HCT116 (cell line): ENCODE results near the gene EEPD1. TPM values are rescaled to one million over a fixed set of nuclear protein-coding genes. Genes with fewer than 3 reads are reported as not detected.

Source experiments
- ATAC-seq: fragments of 200-7000 bp; cut with Tn5 transposase; 2 replicates; pipeline ENCODE4 v1.9.1; 2020; ENCODE audit warnings: mild to moderate bottlenecking, moderate library complexity
- BruUV-seq: library from RNA; stranded (reverse); fragments of 400-500 nt; replicated peaks from 2 replicates; lab custom pipeline; 2021; lab: Mats Ljungman, UMichigan
- CTCF ChIA-PET: fragments of 300-600 bp; sonication (Branson Sonifier 250); formaldehyde crosslinking; loops from one replicate; lab custom pipeline; 2021; ENCODE audit warnings: antibody characterized with exemption; lab: Charles Lee
- POLR2A ChIA-PET: fragments of 300-600, 350-600 bp; sonication (Branson Sonifier 250); formaldehyde crosslinking; loops from one replicate; lab custom pipeline; 2021; ENCODE audit warnings: antibody characterized with exemption; lab: Charles Lee
- RAD21 ChIA-PET, 2 experiments: fragments of 300-600 bp; sonication (Branson Sonifier 250); formaldehyde crosslinking; loops; one replicate each; lab custom pipeline; 2023; ENCODE audit warnings: low total read pairs in 2 of 2; ENCODE audit not compliant: uncharacterized antibody in 2 of 2, unreplicated experiment in 2 of 2, low non-redundant PET in 1 of 2; lab: Charles Lee
- DNase-seq: peaks from one replicate; pipeline ENCODE4 v3.0.0-alpha.2; 2010; ENCODE audit warnings: low read depth, low spot score
- H2AFZ ChIP-seq: fragments of 200-600 bp; shearing (Covaris generic), sonication (generic); 2 replicates; pipeline ENCODE4 v1.6.1; 2017; ENCODE audit warnings: low read depth, mixed run types, mixed read lengths, antibody characterized with exemption, low read length; ENCODE audit not compliant: poor library complexity, severe bottlenecking
- H3K27ac ChIP-seq: 2 replicates; pipeline ENCODE4 v1.5.1; 2012; ENCODE audit warnings: low read depth, low read length
- H3K27me3 ChIP-seq: fragments of 200-600 bp; sonication (generic); 2 replicates; pipeline ENCODE4 v1.6.1; 2016; ENCODE audit warnings: mixed run types, low read length, mixed read lengths; ENCODE audit not compliant: insufficient read depth
- H3K36me3 ChIP-seq, 2 experiments: fragments of 200-500 bp in 1 of 2; fragments of 200-600 bp in 1 of 2; sonication (Bioruptor generic) in 1 of 2; sonication (generic) in 1 of 2; 2 replicates each; pipeline versions ENCODE4 v1.5.1 to v1.6.1; 2014 to 2016; ENCODE audit warnings: low read length in 2 of 2, inconsistent platforms in 1 of 2, mixed read lengths in 1 of 2, mixed run types in 1 of 2; ENCODE audit not compliant: insufficient read depth in 2 of 2, control insufficient read depth in 1 of 2
- H3K4me1 ChIP-seq, 2 experiments: fragments of 200-600 bp in 1 of 2; sonication (generic) in 1 of 2; 2 replicates each; pipeline versions ENCODE4 v1.5.1 to v1.6.1; 2012 to 2017; ENCODE audit warnings: low read length in 2 of 2, inconsistent platforms in 1 of 2, mild to moderate bottlenecking in 1 of 2, mixed read lengths in 1 of 2, mixed run types in 1 of 2, moderate library complexity in 1 of 2; ENCODE audit not compliant: insufficient read depth in 2 of 2, control insufficient read depth in 1 of 2
- H3K4me2 ChIP-seq: fragments of 200-600 bp; sonication (generic); 2 replicates; pipeline ENCODE4 v1.6.1; 2017; ENCODE audit warnings: mixed run types, low read length, mixed read lengths
- H3K4me3 ChIP-seq, 2 experiments: fragments of 200-600 bp in 1 of 2; sonication (generic) in 1 of 2; replicated peaks in 1 of 2; 2 replicates each; pipeline ENCODE4 v1.5.1; 2011 to 2016; ENCODE audit warnings: low read length in 2 of 2, control low read depth in 1 of 2, low read depth in 1 of 2, mild to moderate bottlenecking in 1 of 2, mixed read lengths in 1 of 2, mixed run types in 1 of 2
- H3K79me2 ChIP-seq: fragments of 200-600 bp; sonication (generic); 2 replicates; pipeline ENCODE4 v1.6.1; 2017; ENCODE audit warnings: mild to moderate bottlenecking, mixed run types, low read length, moderate library complexity, mixed read lengths; ENCODE audit not compliant: insufficient read depth
- H3K9ac ChIP-seq: fragments of 200-600 bp; sonication (generic); 2 replicates; pipeline ENCODE4 v1.6.1; 2016; ENCODE audit warnings: low read length, mixed read lengths
- H3K9me2 ChIP-seq: fragments of 200-600 bp; sonication (generic), shearing (Covaris generic); 2 replicates; pipeline ENCODE4 v1.6.1; 2017; ENCODE audit warnings: mixed run types, mild to moderate bottlenecking, moderate library complexity; ENCODE audit not compliant: insufficient read depth
- H3K9me3 ChIP-seq, 2 experiments: fragments of 200-500 bp in 1 of 2; fragments of 200-600 bp in 1 of 2; sonication (Bioruptor generic) in 1 of 2; sonication (generic) in 1 of 2; 2 replicates each; pipeline ENCODE4 v1.6.1; 2014 to 2017; ENCODE audit warnings: low read length in 2 of 2, mixed read lengths in 2 of 2, inconsistent platforms in 1 of 2, low read depth in 1 of 2, mild to moderate bottlenecking in 1 of 2, mixed run types in 1 of 2, moderate library complexity in 1 of 2; ENCODE audit not compliant: control insufficient read depth in 1 of 2, insufficient read depth in 1 of 2
- H4K20me1 ChIP-seq: fragments of 200-600 bp; sonication (generic), shearing (Covaris generic); 2 replicates; pipeline ENCODE4 v1.6.1; 2017; ENCODE audit warnings: mixed run types, mild to moderate bottlenecking, moderate library complexity; ENCODE audit not compliant: insufficient read depth
- ATF3 ChIP-seq: IDR thresholded peaks from 2 replicates; pipeline ENCODE4 v1.6.1; 2012
- CBX3 ChIP-seq: IDR thresholded peaks from 2 replicates; pipeline ENCODE4 v1.6.1; 2012; ENCODE audit warnings: low read depth
- CEBPB ChIP-seq: IDR thresholded peaks from 2 replicates; pipeline ENCODE4 v1.6.1; 2012; ENCODE audit warnings: low read depth
- CTCF ChIP-seq, 3 experiments: fragments of 200-600 bp in 1 of 3; sonication (generic) in 1 of 3; IDR thresholded peaks in 2 of 3; conservative IDR thresholded peaks in 1 of 3; 2 replicates each; pipeline ENCODE4 v1.5.1; 2012 to 2017; ENCODE audit warnings: low read depth in 2 of 3, low read length in 2 of 3, antibody characterized with exemption in 1 of 3, borderline replicate concordance in 1 of 3, control low read depth in 1 of 3, mild to moderate bottlenecking in 1 of 3, mixed read lengths in 1 of 3, mixed run types in 1 of 3, moderate library complexity in 1 of 3; ENCODE audit not compliant: insufficient read depth in 1 of 3
- EGR1 ChIP-seq: IDR thresholded peaks from 2 replicates; pipeline ENCODE4 v1.6.1; 2012; ENCODE audit warnings: low read depth
- ELF1 ChIP-seq: IDR thresholded peaks from 2 replicates; pipeline ENCODE4 v1.6.1; 2012; ENCODE audit warnings: low read depth, borderline replicate concordance
- EZH2 ChIP-seq: fragments of 200-600 bp; sonication (generic); IDR thresholded peaks from 2 replicates; pipeline ENCODE4 v1.6.1; 2017; ENCODE audit warnings: antibody characterized with exemption, mixed run types
- FOSL1 ChIP-seq: IDR thresholded peaks from 2 replicates; pipeline ENCODE4 v1.6.1; 2012; ENCODE audit warnings: low read depth
- MAX ChIP-seq: IDR thresholded peaks from 2 replicates; pipeline ENCODE4 v1.6.1; 2012
- POLR2A ChIP-seq: IDR thresholded peaks from 2 replicates; pipeline ENCODE4 v1.7.0; 2011; ENCODE audit warnings: borderline replicate concordance; ENCODE audit not compliant: insufficient read depth, insufficient read length; ENCODE audit errors: extremely low read depth
- POLR2AphosphoS5 ChIP-seq: IDR thresholded peaks from 2 replicates; pipeline ENCODE4 v1.6.1; 2011; ENCODE audit warnings: mild to moderate bottlenecking, low read depth, low read length, moderate library complexity
- REST ChIP-seq: IDR thresholded peaks from 2 replicates; pipeline ENCODE4 v1.6.1; 2012; ENCODE audit warnings: low read depth
- SIN3A ChIP-seq: IDR thresholded peaks from 2 replicates; pipeline ENCODE4 v1.6.1; 2012; ENCODE audit warnings: low read depth
- SRF ChIP-seq: IDR thresholded peaks from 2 replicates; pipeline ENCODE4 v1.6.1; 2012; ENCODE audit warnings: low read depth
- TCF7L2 ChIP-seq: IDR thresholded peaks from 2 replicates; pipeline ENCODE4 v1.7.0; 2011; ENCODE audit warnings: borderline replicate concordance, inconsistent platforms; ENCODE audit not compliant: insufficient read depth, insufficient read length; ENCODE audit errors: extremely low read depth
- YY1 ChIP-seq: IDR thresholded peaks from 2 replicates; pipeline ENCODE4 v1.6.1; 2011; ENCODE audit warnings: low read length, low read depth, moderate library complexity, mild to moderate bottlenecking; ENCODE audit not compliant: insufficient replicate concordance; ENCODE audit errors: extremely low read depth
- intact Hi-C: fragments of 100-400 bp; cut with micrococcal nuclease; formaldehyde crosslinking; loops from 2 replicates; pipeline ENCODE4 v1.10.0; 2022
- total RNA-seq: library from RNA; stranded (reverse); gene quantifications from one replicate; pipeline ENCODE4 v1.2.1, GENCODE V29; 2021; ENCODE audit not compliant: unreplicated experiment

Gene EEPD1
- total RNA-seq, 1 experiment from 2014 or later: 4.2 TPM

GRCh38 chr7:36130236-36130945 is 22.7 kb upstream of the EEPD1 start:
- no peaks in the 10 kb centered on the region for H3K9me3 ChIP-seq
- H3K36me3 ChIP-seq: no peaks in the 10 kb centered on the region
- CTCF ChIA-PET: no interaction called here
- ATAC-seq (no peak), DNase-seq (no peak)
- H3K9me2 ChIP-seq: no peaks in the 10 kb centered on the region
- no peaks in the 10 kb centered on the region for H3K27me3 ChIP-seq
- peaks cover 9 to 26% of the 10 kb centered on the region in 2 experiments; a peak in 3 of 4 replicates for H3K4me1 ChIP-seq
- no TSS peak for BruUV-seq
- POLR2A ChIA-PET: no interaction called here
- H3K4me2 ChIP-seq: no peak overlapping the region
- no peak overlapping the region for H3K9ac ChIP-seq
- no peak overlapping the region for H3K27ac ChIP-seq
- H3K4me3 ChIP-seq: no peak overlapping the region
- no peaks in the 10 kb centered on the region for H4K20me1 ChIP-seq
- H2AFZ ChIP-seq: no peak overlapping the region
- TF ChIP-seq YY1: no peak
- TF ChIP-seq CEBPB: no peak
- no peak for TF ChIP-seq MAX
- TF ChIP-seq EGR1: no peak
- no peak for TF ChIP-seq EZH2
- no peak for TF ChIP-seq SRF
- TF ChIP-seq POLR2A: no peak
- no peak for TF ChIP-seq CTCF (IDR thresholded peaks at IDR 0.05 in 2 of 3, conservative IDR thresholded peaks at IDR 0.05 in 1 of 3; ENCODE audit: borderline replicate concordance in 1 of 3, insufficient read depth in 1 of 3, low read depth in 2 of 3, low read length in 2 of 3)
- no peak for TF ChIP-seq CBX3
- no peak for TF ChIP-seq TCF7L2
- no peak for TF ChIP-seq ELF1
- TF ChIP-seq REST: no peak
- no peak for TF ChIP-seq ATF3
- TF ChIP-seq POLR2AphosphoS5: no peak
- no peak for TF ChIP-seq SIN3A
- no peak for TF ChIP-seq FOSL1
- RAD21 ChIA-PET: no interaction called here
- intact Hi-C loops: no loop called here
- no peaks in the 10 kb centered on the region for H3K79me2 ChIP-seq
